HG02798 (cell line): ENCODE measurements around the gene TTLL1.
"Not testable (repeated sequence)": the region's sequence is repeated elsewhere in the genome, so short reads cannot be mapped to it uniquely, and the experiment has no call there.

Experiments used
- ATAC-seq: cut with Tn5 transposase; IDR thresholded peaks from one replicate; pipeline ENCODE4 v1.9.1; 2021; ENCODE audit warnings: mild to moderate bottlenecking; ENCODE audit not compliant: unreplicated experiment, poor library complexity

The TTLL1 gene

DNA sequence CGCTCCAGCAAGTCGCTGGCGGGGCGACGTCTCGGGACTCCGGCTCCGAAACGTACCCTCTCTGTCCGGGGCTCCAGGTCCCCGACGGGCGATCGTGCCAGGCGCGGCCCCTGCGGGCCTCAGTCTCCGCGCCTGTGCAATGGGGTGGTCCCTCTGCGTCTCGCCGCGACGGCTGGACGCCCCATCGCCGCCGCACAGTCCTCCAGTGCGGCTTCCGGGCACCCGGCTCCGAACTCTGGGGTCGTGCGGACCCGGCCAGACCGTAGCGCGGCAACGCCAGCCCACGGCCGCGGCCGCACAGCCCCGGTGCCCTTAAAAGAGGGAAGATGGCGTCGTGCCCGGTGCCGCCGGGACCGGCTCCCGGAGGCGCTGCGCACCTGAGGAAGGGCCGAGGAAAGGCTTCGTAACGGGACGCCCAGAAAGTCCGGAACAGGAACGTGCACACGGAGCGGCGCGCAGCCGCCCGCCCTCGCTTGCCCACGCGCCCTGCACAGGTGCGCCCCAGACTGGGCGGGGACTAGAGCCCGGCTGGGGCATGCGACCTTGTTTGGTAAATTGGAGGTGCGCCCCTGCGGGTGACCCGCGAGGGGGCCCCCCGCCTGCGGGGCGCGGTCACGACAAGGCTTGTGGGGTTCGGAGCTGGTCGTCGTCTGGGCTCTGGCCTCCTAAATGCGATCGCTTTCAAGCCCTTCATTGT, 21.9 kb upstream of the TTLL1 start:
- peak; percentile 49 for ATAC-seq

GRCh38 chr22:43110444-43110926, 21.3 kb upstream of the TTLL1 start, which contains the start of gene BIK:
Gene BIK (plus strand): TSS chr22:43110750. CDS start chr22:43124023, 13,273 bp downstream.
- peak; percentile 48 for ATAC-seq

GRCh38 chr22:43109921-43110443, 20.8 kb upstream of the TTLL1 start:
- ATAC-seq, result no peak

DNA sequence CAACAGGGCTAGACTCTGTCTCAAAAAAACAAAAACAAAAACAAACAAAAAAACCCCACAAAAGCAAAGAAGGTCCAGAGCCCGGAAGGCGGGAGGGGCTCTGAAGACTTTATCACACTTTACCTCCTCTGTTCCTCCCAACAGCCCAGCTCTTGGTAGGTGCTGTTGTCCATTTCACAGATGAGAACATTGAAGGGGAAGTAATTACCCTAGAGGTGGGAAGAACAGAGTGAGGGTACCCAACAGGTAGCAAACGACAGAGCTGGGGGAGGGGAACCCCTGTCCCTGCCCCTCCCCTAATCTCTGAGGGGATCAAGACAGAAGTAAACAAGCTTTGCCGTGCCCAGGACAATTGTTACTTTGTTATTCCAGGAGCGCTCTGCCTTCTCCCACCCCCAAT, 20.3 kb upstream of the TTLL1 start:
- ATAC-seq, result no peak

DNA sequence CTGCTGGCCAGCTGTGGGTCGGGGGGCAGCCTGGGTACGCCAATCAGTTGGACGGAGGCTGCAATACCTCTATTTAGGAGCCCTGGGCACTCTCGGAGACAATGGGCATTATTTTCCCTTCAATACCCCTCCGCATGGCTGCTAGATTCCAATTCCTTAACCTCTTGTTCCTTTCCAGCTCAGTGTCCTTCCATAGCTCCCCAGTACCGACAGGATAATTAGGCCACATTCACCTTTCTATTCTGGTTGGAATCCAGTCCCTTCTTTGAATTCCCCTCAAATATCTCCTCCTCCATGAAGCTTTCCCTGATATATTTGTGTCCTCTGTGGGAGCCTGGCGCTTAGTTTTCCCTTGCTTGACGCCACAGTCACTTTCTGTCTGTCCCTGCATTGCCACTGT, 17.1 kb upstream of the TTLL1 start:
- ATAC-seq, result no peak

GRCh38 chr22:43104950-43105349, 15.8 kb upstream of the TTLL1 start:
- not testable (repeated sequence) for ATAC-seq

DNA sequence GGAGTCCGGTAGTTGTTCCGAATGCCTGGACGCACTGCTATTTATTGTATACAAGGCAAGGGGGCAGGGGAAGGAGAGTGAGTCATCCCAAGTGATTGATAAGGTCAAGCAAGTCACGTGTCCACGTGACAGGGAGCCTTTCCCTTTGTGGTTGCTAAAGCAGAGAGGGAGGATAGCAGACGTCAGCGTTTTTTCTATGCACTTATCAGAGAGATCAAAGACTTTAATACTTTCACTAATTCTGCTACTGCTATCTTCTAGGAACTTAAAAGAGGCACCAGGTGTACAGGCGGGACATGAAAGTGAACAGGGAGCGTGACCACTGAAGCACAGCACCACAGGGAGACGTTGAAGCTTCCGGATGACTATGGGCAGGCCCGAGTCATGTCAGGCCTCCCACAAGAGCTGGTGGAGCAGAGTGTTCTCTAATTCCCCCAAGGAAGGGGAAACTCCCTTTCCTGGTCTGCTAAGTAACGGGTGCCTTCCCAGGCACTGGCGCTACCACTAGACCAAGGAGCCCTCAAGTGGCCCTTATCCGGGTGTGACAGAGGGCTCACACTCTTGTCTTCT, 14.9 kb upstream of the TTLL1 start:
- ATAC-seq, result not testable (repeated sequence)

DNA sequence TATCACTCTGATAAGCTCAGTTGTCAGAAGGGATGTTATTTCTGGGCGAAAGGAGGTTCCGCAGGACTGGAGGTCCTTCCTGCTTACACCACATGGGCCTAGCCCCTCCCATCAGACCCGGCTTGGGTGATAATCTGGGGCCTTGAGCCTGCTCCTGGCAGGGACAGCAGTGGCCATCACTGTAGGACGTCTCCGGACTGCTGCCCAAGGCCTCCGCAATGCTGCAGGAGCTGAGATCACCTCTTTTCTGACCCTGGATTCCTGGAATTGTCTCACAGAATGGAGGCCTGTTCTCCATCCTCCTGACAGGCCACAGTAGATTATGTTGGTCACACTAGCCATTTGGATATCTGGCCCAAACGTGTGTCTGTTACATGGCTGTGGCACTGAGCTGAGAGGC, 12.1 kb upstream of the TTLL1 start:
- no peak for ATAC-seq

DNA sequence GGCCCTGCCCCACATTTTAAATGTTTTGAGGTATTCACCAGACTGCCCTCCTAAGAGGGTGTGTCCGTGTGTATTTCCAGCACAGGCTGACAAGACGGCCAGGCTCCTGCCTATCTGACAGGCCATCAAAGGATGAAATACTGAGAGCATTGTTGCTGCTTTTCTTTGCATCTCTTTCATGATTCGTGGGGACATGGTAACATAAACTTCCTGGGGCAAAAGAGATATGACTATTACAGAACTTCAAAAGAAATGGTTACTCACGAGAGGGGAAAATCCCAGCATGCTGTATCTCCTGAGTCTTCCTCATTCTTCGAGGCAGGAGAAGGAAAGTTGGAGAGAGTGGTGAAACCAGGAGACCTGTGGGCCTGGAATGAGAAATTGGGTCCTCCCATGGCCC, 11.0 kb upstream of the TTLL1 start:
- no peak for ATAC-seq

DNA sequence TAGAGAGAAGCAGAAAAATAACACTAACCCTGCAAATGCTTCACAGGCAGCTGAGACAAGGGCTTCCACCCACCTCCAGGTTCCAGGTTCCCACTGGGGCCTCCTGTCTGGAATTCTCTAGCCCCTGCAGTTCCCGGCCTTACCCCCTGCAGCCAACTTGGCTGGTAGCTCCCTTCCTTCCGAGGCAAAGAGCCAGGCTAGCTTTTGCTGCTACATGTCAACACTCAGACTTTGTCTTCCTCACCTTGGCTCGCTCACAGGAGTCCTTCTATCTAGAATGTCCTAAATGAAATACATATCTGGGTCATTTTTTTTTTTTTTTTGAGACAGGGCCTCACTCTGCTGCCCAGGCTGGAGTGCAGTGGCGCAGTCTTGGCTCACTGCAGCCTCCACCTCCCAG, 9.9 kb upstream of the TTLL1 start:
- no peak for ATAC-seq

GRCh38 chr22:43098356-43098755, 9.2 kb upstream of the TTLL1 start:
- ATAC-seq, result no peak

- no peak for ATAC-seq
Observed at GRCh38 chr22:43096420-43096819, 7.2 kb upstream of the TTLL1 start.

DNA sequence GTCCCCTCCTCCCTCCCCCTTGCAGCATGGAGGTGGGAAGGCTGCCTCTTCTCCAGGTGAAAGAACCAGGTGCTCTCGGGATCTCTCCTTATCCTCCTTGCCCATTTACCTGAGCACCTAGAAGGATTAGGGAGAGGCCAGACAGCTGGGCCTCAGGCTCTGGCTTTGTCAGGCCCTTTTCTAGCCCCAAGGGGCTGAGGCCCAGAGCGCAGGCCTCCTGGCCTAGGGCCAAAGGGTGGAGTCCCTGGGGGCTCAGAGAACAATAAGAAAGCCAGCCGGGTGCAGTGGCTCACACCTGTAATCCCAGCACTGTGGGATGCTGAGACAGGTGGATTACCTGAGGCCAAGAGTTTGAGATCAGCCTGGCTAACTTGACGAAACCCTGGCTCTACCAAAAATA, 5.4 kb upstream of the TTLL1 start:
- ATAC-seq, result no peak

GRCh38 chr22:43094085-43094484, 4.9 kb upstream of the TTLL1 start:
- no peak for ATAC-seq

DNA sequence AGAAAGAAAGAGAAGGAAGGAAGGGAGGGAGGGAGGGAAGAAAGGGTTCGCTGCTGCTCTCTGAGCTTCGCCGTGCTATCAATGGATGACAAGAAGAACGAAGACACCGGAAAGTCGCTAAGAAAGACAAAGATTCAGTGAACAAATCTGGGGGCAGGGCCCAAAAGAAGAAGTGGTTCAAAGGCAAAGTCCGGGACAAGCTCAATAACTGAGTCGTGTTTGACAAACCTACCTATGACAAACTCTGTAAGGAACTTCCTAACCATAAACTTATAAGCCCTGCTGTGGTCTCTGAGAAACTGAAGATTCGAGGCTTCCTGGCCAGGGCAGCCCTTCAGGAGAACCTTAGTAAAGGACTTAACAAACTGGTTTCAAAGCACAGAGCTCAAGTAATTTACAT, 2.9 kb upstream of the TTLL1 start:
- ATAC-seq, result no peak

- no peak for ATAC-seq
Observed at GRCh38 chr22:43090130-43090789, 1.1 kb upstream of the TTLL1 start.

GRCh38 chr22:43088627-43088983, 586 bp downstream of the TTLL1 start:
- ATAC-seq, result no peak

GRCh38 chr22:43085658-43086606, 3.3 kb downstream of the TTLL1 start:
- ATAC-seq, result no peak

- ATAC-seq, result no peak
Observed at GRCh38 chr22:43081968-43082367, 7.2 kb downstream of the TTLL1 start.

DNA sequence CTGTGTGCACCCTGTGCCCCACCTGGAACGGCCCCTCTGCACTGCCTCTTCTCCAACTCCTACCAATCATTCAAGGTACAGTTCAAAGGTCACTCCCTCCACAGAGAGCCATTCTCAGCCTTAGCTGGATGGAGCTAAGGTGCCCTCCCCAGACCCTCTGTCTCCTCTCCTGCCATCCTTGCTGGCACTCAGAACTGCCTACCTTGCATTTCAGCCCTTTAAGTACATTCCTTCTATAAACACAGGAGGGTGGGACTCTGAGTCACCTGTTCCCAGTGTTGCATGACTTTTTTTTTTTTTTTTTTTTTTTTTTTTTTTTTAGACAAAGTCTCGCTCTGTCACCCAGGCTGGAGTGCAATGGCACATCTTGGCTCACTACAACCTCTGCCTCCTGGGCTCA, 8.6 kb downstream of the TTLL1 start:
- ATAC-seq, result no peak
